HEK293 (cell line): ENCODE data around the gene MAGED1.

Source experiments
- CTCF ChIA-PET: fragments of 350-600 bp; formaldehyde crosslinking; extraction: SDS; loops from one replicate; lab custom pipeline; 2021; ENCODE audit warnings: antibody characterized with exemption; lab: Yijun Ruan, JAX
- POLR2A ChIA-PET: fragments of 300-600 bp; formaldehyde crosslinking; extraction: SDS; loops from one replicate; lab custom pipeline; 2020; ENCODE audit warnings: antibody characterized with exemption, inconsistent platforms; lab: Yijun Ruan, JAX
- H3K27ac ChIP-seq: fragments of 200-500 bp; sonication (Bioruptor generic); 2 replicates; pipeline ENCODE4 v1.5.1; 2014; ENCODE audit warnings: low read depth, low read length, control low read depth, inconsistent platforms; ENCODE audit errors: extremely low read depth
- H3K36me3 ChIP-seq, 2 experiments: fragments of 200-500 bp in 1 of 2; sonication (Bioruptor generic) in 1 of 2; 1 replicate in 1 of 2; 2 replicates in 1 of 2; pipeline ENCODE4 v1.5.1; 2014 to 2017; ENCODE audit warnings: inconsistent platforms in 2 of 2, low read length in 2 of 2; ENCODE audit not compliant: control insufficient read depth in 2 of 2, insufficient read depth in 1 of 2
- H3K4me1 ChIP-seq: fragments of 200-500 bp; sonication (Bioruptor generic); 2 replicates; pipeline ENCODE4 v1.5.1; 2014; ENCODE audit warnings: mild to moderate bottlenecking, low read length, inconsistent platforms; ENCODE audit not compliant: control insufficient read depth, insufficient read depth
- H3K4me3 ChIP-seq: 2 replicates; pipeline ENCODE4 v1.5.1; 2011; ENCODE audit warnings: low read depth, mild to moderate bottlenecking, control low read depth, low read length, moderate library complexity
- H3K9me3 ChIP-seq: fragments of 200-500 bp; sonication (Bioruptor generic); 2 replicates; pipeline ENCODE4 v1.5.1; 2014; ENCODE audit warnings: low read depth, low read length, inconsistent platforms; ENCODE audit not compliant: control insufficient read depth, insufficient read depth
- GLIS1 ChIP-seq: fragments of 450-650 bp; formaldehyde crosslinking; IDR thresholded peaks from 2 replicates; pipeline ENCODE4 v1.5.1; 2016; ENCODE audit warnings: missing biosample characterization, missing genetic modification characterization
- GLIS2 ChIP-seq: fragments of 450-650 bp; formaldehyde crosslinking; IDR thresholded peaks from 2 replicates; pipeline ENCODE4 v1.5.1; 2016; ENCODE audit warnings: missing biosample characterization, missing genetic modification characterization
- HOXD13 ChIP-seq: sonication (generic); formaldehyde crosslinking; IDR thresholded peaks from 2 replicates; pipeline ENCODE4 v1.8.0; 2022; ENCODE audit warnings: missing genetic modification reagents, borderline replicate concordance
- KLF8 ChIP-seq: fragments of 450-650 bp; formaldehyde crosslinking; IDR thresholded peaks from 2 replicates; pipeline ENCODE4 v1.5.1; 2016; ENCODE audit warnings: missing biosample characterization, missing genetic modification characterization
- KLF9 ChIP-seq: fragments of 450-650 bp; formaldehyde crosslinking; IDR thresholded peaks from 2 replicates; pipeline ENCODE4 v1.5.1; 2016; ENCODE audit warnings: missing biosample characterization, missing genetic modification characterization, low read depth
- PRDM1 ChIP-seq: fragments of 450-650 bp; formaldehyde crosslinking; IDR thresholded peaks from 2 replicates; pipeline ENCODE4; 2016; ENCODE audit warnings: missing biosample characterization, missing genetic modification characterization
- SCRT2 ChIP-seq: fragments of 450-650 bp; formaldehyde crosslinking; IDR thresholded peaks from 2 replicates; pipeline ENCODE4 v1.5.1; 2016; ENCODE audit warnings: missing biosample characterization, missing genetic modification characterization
- SETDB1 ChIP-seq: IDR thresholded peaks from one replicate; pipeline ENCODE4 v1.6.1; 2017; ENCODE audit warnings: mild to moderate bottlenecking, low read length, moderate library complexity, mixed read lengths; ENCODE audit not compliant: insufficient read length
- SP2 ChIP-seq: fragments of 450-650 bp; formaldehyde crosslinking; IDR thresholded peaks from 2 replicates; pipeline ENCODE4 v1.5.1; 2016; ENCODE audit warnings: missing biosample characterization, missing genetic modification characterization
- SP3 ChIP-seq: fragments of 450-650 bp; formaldehyde crosslinking; IDR thresholded peaks from 2 replicates; pipeline ENCODE4 v1.5.1; 2016; ENCODE audit warnings: missing biosample characterization, missing genetic modification characterization
- SP7 ChIP-seq: fragments of 450-650 bp; formaldehyde crosslinking; IDR thresholded peaks from 2 replicates; pipeline ENCODE4 v1.5.1; 2016; ENCODE audit warnings: missing biosample characterization, missing genetic modification characterization
- ZBTB17 ChIP-seq: fragments of 450-650 bp; formaldehyde crosslinking; IDR thresholded peaks from 2 replicates; pipeline ENCODE4 v1.5.1; 2016; ENCODE audit warnings: missing biosample characterization, missing genetic modification characterization
- ZFHX2 ChIP-seq: fragments of 450-650 bp; formaldehyde crosslinking; conservative IDR thresholded peaks from 2 replicates; pipeline ENCODE4 v1.5.1; 2016; ENCODE audit warnings: missing biosample characterization, missing genetic modification characterization
- ZFP37 ChIP-seq: fragments of 450-650 bp; formaldehyde crosslinking; IDR thresholded peaks from 2 replicates; pipeline ENCODE4 v1.5.1; 2016; ENCODE audit warnings: missing biosample characterization, missing genetic modification characterization
- ZNF341 ChIP-seq: fragments of 450-650 bp; formaldehyde crosslinking; IDR thresholded peaks from 2 replicates; pipeline ENCODE4; 2016; ENCODE audit warnings: low read depth, missing biosample characterization, missing genetic modification characterization
- ZNF600 ChIP-seq: fragments of 450-650 bp; formaldehyde crosslinking; IDR thresholded peaks from 2 replicates; pipeline ENCODE4 v1.5.1; 2016; ENCODE audit warnings: missing biosample characterization, missing genetic modification characterization
- ZNF768 ChIP-seq: fragments of 450-650 bp; formaldehyde crosslinking; IDR thresholded peaks from 2 replicates; pipeline ENCODE4 v1.5.1; 2018; ENCODE audit warnings: missing biosample characterization, mild to moderate bottlenecking, missing genetic modification characterization
- TF ChIP-seq, protein P1 (sequence below): fragments of 450-650 bp; formaldehyde crosslinking; IDR thresholded peaks from 2 replicates; pipeline ENCODE4 v1.5.1; 2016; ENCODE audit warnings: missing biosample characterization, missing genetic modification characterization, low read depth
- TF ChIP-seq, protein P2 (sequence below): IDR thresholded peaks from 2 replicates; pipeline ENCODE4 v1.6.1; 2011; ENCODE audit warnings: mild to moderate bottlenecking, low read depth, low read length, borderline replicate concordance
- TF ChIP-seq, protein P3 (sequence below): fragments of 450-650 bp; formaldehyde crosslinking; IDR thresholded peaks from 2 replicates; pipeline ENCODE4 v1.5.1; 2016; ENCODE audit warnings: missing biosample characterization, missing genetic modification characterization

Gene MAGED1, protein sequence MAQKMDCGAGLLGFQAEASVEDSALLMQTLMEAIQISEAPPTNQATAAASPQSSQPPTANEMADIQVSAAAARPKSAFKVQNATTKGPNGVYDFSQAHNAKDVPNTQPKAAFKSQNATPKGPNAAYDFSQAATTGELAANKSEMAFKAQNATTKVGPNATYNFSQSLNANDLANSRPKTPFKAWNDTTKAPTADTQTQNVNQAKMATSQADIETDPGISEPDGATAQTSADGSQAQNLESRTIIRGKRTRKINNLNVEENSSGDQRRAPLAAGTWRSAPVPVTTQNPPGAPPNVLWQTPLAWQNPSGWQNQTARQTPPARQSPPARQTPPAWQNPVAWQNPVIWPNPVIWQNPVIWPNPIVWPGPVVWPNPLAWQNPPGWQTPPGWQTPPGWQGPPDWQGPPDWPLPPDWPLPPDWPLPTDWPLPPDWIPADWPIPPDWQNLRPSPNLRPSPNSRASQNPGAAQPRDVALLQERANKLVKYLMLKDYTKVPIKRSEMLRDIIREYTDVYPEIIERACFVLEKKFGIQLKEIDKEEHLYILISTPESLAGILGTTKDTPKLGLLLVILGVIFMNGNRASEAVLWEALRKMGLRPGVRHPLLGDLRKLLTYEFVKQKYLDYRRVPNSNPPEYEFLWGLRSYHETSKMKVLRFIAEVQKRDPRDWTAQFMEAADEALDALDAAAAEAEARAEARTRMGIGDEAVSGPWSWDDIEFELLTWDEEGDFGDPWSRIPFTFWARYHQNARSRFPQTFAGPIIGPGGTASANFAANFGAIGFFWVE

DNA sequence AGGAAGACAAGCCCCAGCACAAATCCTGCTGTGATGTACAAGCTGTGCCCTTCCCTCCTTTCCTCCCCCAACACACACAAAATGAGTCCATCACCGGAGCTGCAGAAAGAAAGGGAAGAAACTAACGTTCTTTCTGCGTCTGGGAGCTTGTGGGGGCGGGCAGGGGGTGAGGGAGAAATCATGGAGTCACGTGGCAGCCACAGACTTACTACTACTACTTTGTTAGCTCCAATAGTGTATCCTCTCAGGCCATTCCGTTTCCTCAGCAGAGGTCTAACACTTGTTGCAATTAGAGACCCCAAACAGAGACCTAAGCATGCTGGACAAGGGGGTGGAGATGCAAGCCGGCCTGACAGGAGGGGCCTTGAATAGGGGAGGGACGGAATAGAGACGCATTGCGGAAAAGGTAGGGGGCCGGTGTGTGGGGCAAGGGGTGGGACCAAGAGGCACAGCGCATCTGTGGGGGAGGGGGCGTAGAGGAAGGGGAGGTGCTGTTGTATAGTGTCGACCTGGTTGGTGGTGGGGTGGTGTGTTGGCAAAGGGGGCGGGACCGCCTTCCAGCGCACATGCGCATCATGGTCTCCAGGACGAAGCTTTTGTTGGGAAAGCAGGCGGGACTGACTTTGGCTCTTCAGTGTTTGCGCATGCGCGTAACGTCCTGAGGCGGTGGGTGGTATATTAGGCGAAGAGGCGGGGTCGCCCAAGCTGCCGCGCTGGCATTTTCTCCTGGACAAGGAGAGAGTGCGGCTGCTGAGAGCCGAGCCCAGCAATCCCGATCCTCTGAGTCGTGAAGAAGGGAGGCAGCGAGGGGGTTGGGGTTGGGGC is at the start of gene MAGED1:
Gene MAGED1 (plus strand): TSS at position 703 of the 825 bp plus-strand sequence. CDS start 682 bp downstream, outside the sequence.
- peaks cover 4 to 33% of the 10 kb centered on the region in 2 experiments; a peak in 2 of 3 replicates for H3K36me3 ChIP-seq
- no peaks in the 10 kb centered on the region for H3K9me3 ChIP-seq
- H3K27ac ChIP-seq, result peak within 1 kb of the TSS; percentile 60
- H3K4me3 ChIP-seq, result peak within 1 kb of the TSS; percentile 54
- TF ChIP-seq, protein P1, sequence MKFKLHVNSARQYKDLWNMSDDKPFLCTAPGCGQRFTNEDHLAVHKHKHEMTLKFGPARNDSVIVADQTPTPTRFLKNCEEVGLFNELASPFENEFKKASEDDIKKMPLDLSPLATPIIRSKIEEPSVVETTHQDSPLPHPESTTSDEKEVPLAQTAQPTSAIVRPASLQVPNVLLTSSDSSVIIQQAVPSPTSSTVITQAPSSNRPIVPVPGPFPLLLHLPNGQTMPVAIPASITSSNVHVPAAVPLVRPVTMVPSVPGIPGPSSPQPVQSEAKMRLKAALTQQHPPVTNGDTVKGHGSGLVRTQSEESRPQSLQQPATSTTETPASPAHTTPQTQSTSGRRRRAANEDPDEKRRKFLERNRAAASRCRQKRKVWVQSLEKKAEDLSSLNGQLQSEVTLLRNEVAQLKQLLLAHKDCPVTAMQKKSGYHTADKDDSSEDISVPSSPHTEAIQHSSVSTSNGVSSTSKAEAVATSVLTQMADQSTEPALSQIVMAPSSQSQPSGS, result no peak
- no peak for TF ChIP-seq SETDB1
- TF ChIP-seq GLIS2 (tag by site-specific recombination), result peak; percentile 73
- no peak for TF ChIP-seq SP7 (tag by site-specific recombination)
- TF ChIP-seq ZBTB17 (tag by site-specific recombination), result peak; percentile 35; the same call in 1 of the 2 replicates
- no peak for TF ChIP-seq PRDM1 (tag by site-specific recombination)
- TF ChIP-seq KLF8 (tag by site-specific recombination), result no peak
- peak; percentile 63 for TF ChIP-seq SCRT2 (tag by site-specific recombination)
- TF ChIP-seq ZNF768, result no peak
- peak; percentile 72 for TF ChIP-seq SP3 (tag by site-specific recombination)
- peak; percentile 89 for TF ChIP-seq SP2
- TF ChIP-seq, protein P2, sequence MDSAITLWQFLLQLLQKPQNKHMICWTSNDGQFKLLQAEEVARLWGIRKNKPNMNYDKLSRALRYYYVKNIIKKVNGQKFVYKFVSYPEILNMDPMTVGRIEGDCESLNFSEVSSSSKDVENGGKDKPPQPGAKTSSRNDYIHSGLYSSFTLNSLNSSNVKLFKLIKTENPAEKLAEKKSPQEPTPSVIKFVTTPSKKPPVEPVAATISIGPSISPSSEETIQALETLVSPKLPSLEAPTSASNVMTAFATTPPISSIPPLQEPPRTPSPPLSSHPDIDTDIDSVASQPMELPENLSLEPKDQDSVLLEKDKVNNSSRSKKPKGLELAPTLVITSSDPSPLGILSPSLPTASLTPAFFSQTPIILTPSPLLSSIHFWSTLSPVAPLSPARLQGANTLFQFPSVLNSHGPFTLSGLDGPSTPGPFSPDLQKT, result no peak
- 0 out of 2 replicates have a peak, but pooled peaks have one; percentile 19 for TF ChIP-seq ZFHX2 (tag by site-specific recombination)
- no peak for TF ChIP-seq ZFP37 (tag by site-specific recombination)
- TF ChIP-seq HOXD13 (CRISPR knock-in tag), result no peak
- peak; percentile 15; the same call in 1 of the 2 replicates for TF ChIP-seq ZNF341 (tag by site-specific recombination)
- TF ChIP-seq, protein P3, sequence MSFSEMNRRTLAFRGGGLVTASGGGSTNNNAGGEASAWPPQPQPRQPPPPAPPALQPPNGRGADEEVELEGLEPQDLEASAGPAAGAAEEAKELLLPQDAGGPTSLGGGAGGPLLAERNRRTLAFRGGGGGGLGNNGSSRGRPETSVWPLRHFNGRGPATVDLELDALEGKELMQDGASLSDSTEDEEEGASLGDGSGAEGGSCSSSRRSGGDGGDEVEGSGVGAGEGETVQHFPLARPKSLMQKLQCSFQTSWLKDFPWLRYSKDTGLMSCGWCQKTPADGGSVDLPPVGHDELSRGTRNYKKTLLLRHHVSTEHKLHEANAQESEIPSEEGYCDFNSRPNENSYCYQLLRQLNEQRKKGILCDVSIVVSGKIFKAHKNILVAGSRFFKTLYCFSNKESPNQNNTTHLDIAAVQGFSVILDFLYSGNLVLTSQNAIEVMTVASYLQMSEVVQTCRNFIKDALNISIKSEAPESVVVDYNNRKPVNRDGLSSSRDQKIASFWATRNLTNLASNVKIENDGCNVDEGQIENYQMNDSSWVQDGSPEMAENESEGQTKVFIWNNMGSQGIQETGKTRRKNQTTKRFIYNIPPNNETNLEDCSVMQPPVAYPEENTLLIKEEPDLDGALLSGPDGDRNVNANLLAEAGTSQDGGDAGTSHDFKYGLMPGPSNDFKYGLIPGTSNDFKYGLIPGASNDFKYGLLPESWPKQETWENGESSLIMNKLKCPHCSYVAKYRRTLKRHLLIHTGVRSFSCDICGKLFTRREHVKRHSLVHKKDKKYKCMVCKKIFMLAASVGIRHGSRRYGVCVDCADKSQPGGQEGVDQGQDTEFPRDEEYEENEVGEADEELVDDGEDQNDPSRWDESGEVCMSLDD (tag by site-specific recombination), result no peak
- TF ChIP-seq GLIS1, result peak; percentile 38
- peak; percentile 30; the same call in 1 of the 2 replicates for TF ChIP-seq ZNF600 (tag by site-specific recombination)
- peak; percentile 67; the same call in 1 of the 2 replicates for TF ChIP-seq KLF9 (tag by site-specific recombination)
- ChIA-PET CTCF (no interaction called here), POLR2A (interaction anchor here (0.6 kb wide), 1 partner anchor 237 kb away, joined by 3 read pairs; no protein-coding TSS in a partner anchor)
- H3K4me1 ChIP-seq, result no peaks in the 10 kb centered on the region
